Measurements from ENCODE around the gene EXD3.

EXD3 gene

GRCh38 chr9:137403269-137403668 is 19.7 kb downstream of the EXD3 start:
- TF ChIP-seq CTCF (conservative IDR thresholded peaks at IDR 0.05) = no peak
- H3K27ac ChIP-seq = no peak overlapping the region

- no peak overlapping the region for H3K27ac ChIP-seq
- TF ChIP-seq CTCF (conservative IDR thresholded peaks at IDR 0.05) = no peak
Observed at GRCh38 chr9:137402746-137403145, 20.2 kb downstream of the EXD3 start.

GRCh38 chr9:137398561-137399468 is 24.1 kb downstream of the EXD3 start:
- H3K27ac ChIP-seq = no peak overlapping the region
- TF ChIP-seq CTCF (conservative IDR thresholded peaks at IDR 0.05) = no peak

- H3K27ac ChIP-seq = no peak overlapping the region
- no peak for TF ChIP-seq CTCF (conservative IDR thresholded peaks at IDR 0.05)
Observed at GRCh38 chr9:137397675-137398423, 25.1 kb downstream of the EXD3 start.

GRCh38 chr9:137396634-137397367 is 26.2 kb downstream of the EXD3 start:
- H3K27ac ChIP-seq = no peak overlapping the region
- TF ChIP-seq CTCF (conservative IDR thresholded peaks at IDR 0.05) = no peak

- H3K27ac ChIP-seq = no peak overlapping the region
- no peak for TF ChIP-seq CTCF (conservative IDR thresholded peaks at IDR 0.05)
Observed at GRCh38 chr9:137396227-137396626, 26.7 kb downstream of the EXD3 start.

GRCh38 chr9:137395666-137396010 is 27.3 kb downstream of the EXD3 start:
- no peak for TF ChIP-seq CTCF (conservative IDR thresholded peaks at IDR 0.05)
- no peak overlapping the region for H3K27ac ChIP-seq

Measured in VCaP (cell line).